Loucy (cell line): Measurements from ENCODE around the gene CHCHD4.
"Not testable (repeated sequence)": the region's sequence is repeated elsewhere in the genome, so short reads cannot be mapped to it uniquely, and the experiment has no call there.

Experiments used
- H2AFZ ChIP-seq: fragments of 200-600 bp; sonication (generic); 2 replicates; pipeline ENCODE4 v1.6.0; 2016; ENCODE audit warnings: antibody characterized with exemption, mild to moderate bottlenecking, low read length, moderate library complexity
- H3F3A ChIP-seq: fragments of 200-600 bp; 2 replicates; pipeline ENCODE4 v1.6.0; 2016; ENCODE audit warnings: antibody characterized with exemption, low read depth, mild to moderate bottlenecking
- H3K27me3 ChIP-seq: fragments of 200-600 bp; sonication (generic); 2 replicates; pipeline ENCODE4 v1.6.1; 2014; ENCODE audit warnings: low read length, mild to moderate bottlenecking; ENCODE audit not compliant: insufficient read depth, poor library complexity, severe bottlenecking
- H3K36me3 ChIP-seq: fragments of 200-600 bp; sonication (generic); 2 replicates; pipeline ENCODE4 v1.6.1; 2016; ENCODE audit warnings: low read length; ENCODE audit not compliant: insufficient read depth
- H3K4me1 ChIP-seq: fragments of 200-600 bp; sonication (generic); 2 replicates; pipeline ENCODE4 v1.5.1; 2014; ENCODE audit warnings: low read length, mild to moderate bottlenecking; ENCODE audit not compliant: insufficient read depth, poor library complexity, severe bottlenecking
- H3K4me2 ChIP-seq: fragments of 200-600 bp; sonication (generic); 2 replicates; pipeline ENCODE4 v1.6.0; 2014; ENCODE audit warnings: antibody characterized with exemption, low read length, low read depth, mild to moderate bottlenecking; ENCODE audit not compliant: poor library complexity, severe bottlenecking
- H3K4me3 ChIP-seq: fragments of 200-600 bp; sonication (generic); 2 replicates; pipeline ENCODE4 v1.5.1; 2014; ENCODE audit warnings: low read length, mild to moderate bottlenecking, mixed read lengths; ENCODE audit not compliant: poor library complexity, severe bottlenecking
- H3K79me2 ChIP-seq: fragments of 200-600 bp; sonication (generic); 2 replicates; pipeline ENCODE4 v1.6.1; 2014; ENCODE audit warnings: low read length; ENCODE audit not compliant: insufficient read depth
- H3K9ac ChIP-seq: fragments of 200-600 bp; sonication (generic); 2 replicates; pipeline ENCODE4 v1.6.0; 2014; ENCODE audit warnings: mild to moderate bottlenecking, low read depth, low read length, moderate library complexity; ENCODE audit not compliant: poor library complexity, severe bottlenecking
- H3K9me2 ChIP-seq: fragments of 200-600 bp; sonication (generic); replicated peaks from 2 replicates; pipeline ENCODE4 v1.6.1; 2016; ENCODE audit warnings: low read depth, low read length, mixed read lengths
- H3K9me3 ChIP-seq: fragments of 200-600 bp; sonication (generic); 2 replicates; pipeline ENCODE4 v1.6.1; 2014; ENCODE audit warnings: mild to moderate bottlenecking, antibody characterized with exemption, low read length, low read depth; ENCODE audit not compliant: insufficient read depth
- H4K20me1 ChIP-seq: fragments of 200-600 bp; sonication (generic); 2 replicates; pipeline ENCODE4 v1.6.0; 2014; ENCODE audit warnings: antibody characterized with exemption, low read length, mild to moderate bottlenecking; ENCODE audit not compliant: insufficient read depth, poor library complexity, severe bottlenecking
- EZH2phosphoT487 ChIP-seq: fragments of 200-600 bp; IDR thresholded peaks from 2 replicates; pipeline ENCODE4 v1.6.1; 2018; ENCODE audit warnings: antibody characterized with exemption, mild to moderate bottlenecking, moderate library complexity, borderline replicate concordance
- TF ChIP-seq, protein P1 (sequence below): fragments of 200-600 bp; sonication (generic); conservative IDR thresholded peaks from 2 replicates; pipeline ENCODE4 v1.5.1; 2014; ENCODE audit warnings: mild to moderate bottlenecking, antibody characterized with exemption, low read length

CHCHD4 gene

DNA sequence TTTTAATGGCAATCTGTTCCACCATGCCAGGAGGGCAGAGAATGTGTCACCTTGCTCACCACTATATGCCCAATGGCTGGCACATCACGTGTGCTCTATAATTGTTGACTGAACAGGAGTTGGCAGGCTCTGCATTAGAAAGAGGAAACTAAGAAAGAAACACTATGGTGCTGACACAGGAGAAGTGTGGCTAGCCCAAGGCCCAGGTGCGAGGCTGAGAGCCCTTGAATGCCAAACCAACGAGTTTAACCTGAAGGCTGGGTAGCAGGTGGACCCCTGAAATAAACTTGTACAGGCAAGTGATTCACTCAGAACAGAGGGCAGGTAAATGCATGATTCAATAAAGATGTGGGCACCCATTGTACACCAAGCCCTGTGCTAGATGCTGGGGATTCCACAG, 2.4 kb downstream of the CHCHD4 start:
- Histone ChIP-seq H3K9ac (peak overlapping the region; percentile 88), H3K27me3 (no peaks in the 10 kb centered on the region)

DNA sequence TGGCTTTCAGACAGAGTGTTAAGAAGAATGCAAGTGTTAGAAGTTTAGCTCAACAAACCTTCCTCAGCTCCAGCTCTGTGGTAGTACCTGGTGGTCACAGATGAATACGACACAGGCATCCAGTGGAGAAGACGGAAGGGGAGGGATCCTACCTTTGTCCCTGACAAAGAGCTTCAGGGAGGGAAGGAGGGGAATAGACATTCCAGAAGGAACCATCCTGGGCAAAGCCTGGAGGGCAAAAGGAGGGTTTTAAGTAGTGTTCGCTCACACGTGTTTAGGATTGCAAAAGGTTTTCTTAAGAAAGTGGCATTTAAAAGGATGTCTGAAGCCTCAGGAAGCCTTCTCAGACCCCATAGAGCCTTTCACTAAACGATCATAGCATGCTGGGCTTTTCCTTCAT, 2.8 kb downstream of the CHCHD4 start:
- peaks cover 16% of the 10 kb centered on the region for H4K20me1 ChIP-seq
- peak overlapping the region; percentile 31 for H3K9ac ChIP-seq
- no peaks in the 10 kb centered on the region for H3K9me3 ChIP-seq
- H3K79me2 ChIP-seq, result peaks cover 43% of the 10 kb centered on the region
- H3F3A ChIP-seq, result 0 out of 2 replicates have a peak, but pooled peaks cover 4% of the 10 kb centered on the region
- peak overlapping the region; percentile 90 for H3K4me2 ChIP-seq
- no peaks in the 10 kb centered on the region for H3K9me2 ChIP-seq
- H2AFZ ChIP-seq, result no peak overlapping the region
- peaks cover 74% of the 10 kb centered on the region for H3K4me1 ChIP-seq
- no peaks in the 10 kb centered on the region for H3K27me3 ChIP-seq
- H3K4me3 ChIP-seq, result peak overlapping the region; percentile 87
- no peaks in the 10 kb centered on the region for H3K36me3 ChIP-seq
- no peak for TF ChIP-seq EZH2phosphoT487
- TF ChIP-seq, protein P1, sequence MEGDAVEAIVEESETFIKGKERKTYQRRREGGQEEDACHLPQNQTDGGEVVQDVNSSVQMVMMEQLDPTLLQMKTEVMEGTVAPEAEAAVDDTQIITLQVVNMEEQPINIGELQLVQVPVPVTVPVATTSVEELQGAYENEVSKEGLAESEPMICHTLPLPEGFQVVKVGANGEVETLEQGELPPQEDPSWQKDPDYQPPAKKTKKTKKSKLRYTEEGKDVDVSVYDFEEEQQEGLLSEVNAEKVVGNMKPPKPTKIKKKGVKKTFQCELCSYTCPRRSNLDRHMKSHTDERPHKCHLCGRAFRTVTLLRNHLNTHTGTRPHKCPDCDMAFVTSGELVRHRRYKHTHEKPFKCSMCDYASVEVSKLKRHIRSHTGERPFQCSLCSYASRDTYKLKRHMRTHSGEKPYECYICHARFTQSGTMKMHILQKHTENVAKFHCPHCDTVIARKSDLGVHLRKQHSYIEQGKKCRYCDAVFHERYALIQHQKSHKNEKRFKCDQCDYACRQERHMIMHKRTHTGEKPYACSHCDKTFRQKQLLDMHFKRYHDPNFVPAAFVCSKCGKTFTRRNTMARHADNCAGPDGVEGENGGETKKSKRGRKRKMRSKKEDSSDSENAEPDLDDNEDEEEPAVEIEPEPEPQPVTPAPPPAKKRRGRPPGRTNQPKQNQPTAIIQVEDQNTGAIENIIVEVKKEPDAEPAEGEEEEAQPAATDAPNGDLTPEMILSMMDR, result no peak

More for the DNA sequence above, 2.4 kb downstream of the CHCHD4 start:
- H4K20me1 ChIP-seq, result peaks cover 20% of the 10 kb centered on the region
- H3F3A ChIP-seq, result 0 out of 2 replicates have a peak, but pooled peaks cover 4% of the 10 kb centered on the region
- peak overlapping the region; percentile 90 for H3K4me2 ChIP-seq
- H3K9me2 ChIP-seq, result no peaks in the 10 kb centered on the region
- no peak overlapping the region for H2AFZ ChIP-seq
- peaks cover 47% of the 10 kb centered on the region for H3K79me2 ChIP-seq
- peaks cover 78% of the 10 kb centered on the region for H3K4me1 ChIP-seq
- peak overlapping the region; percentile 87 for H3K4me3 ChIP-seq
- H3K36me3 ChIP-seq, result no peaks in the 10 kb centered on the region
- H3K9me3 ChIP-seq, result no peaks in the 10 kb centered on the region
- TF ChIP-seq, protein P1, result no peak
- TF ChIP-seq EZH2phosphoT487, result no peak

DNA sequence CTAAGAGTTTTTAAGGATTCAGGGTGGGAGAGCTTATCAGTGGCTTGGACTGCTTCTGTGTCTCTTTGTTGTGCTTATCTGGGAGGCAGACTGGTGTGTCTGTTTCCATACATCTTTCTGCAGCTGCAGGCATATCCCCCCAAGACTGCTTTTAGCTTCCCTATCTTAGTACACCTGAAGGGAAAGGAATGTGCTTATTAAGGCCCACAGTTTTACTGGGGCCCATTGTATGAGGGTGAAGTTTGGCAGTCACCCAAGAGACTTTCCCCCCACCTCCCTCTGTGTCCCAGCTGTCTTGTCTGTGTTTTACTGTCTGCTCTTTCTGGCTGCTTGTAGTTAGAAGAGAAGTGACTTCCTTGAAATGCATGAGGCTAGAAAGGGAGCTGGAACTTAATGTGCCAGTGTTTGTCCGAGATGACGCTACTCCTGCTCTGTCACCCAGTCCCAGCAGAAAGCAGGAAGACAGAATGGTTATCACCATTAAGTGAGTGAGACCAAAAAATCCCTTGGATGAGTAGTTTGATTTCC, 3.7 kb downstream of the CHCHD4 start:
- Histone ChIP-seq H3K79me2 (peaks cover 34% of the 10 kb centered on the region), H3K4me1 (peaks cover 65% of the 10 kb centered on the region), H3K4me2 (peak overlapping the region; percentile 90), H3K9ac (peak overlapping the region; percentile 31)
- not testable (repeated sequence) for H3K36me3 ChIP-seq, H3K9me2 ChIP-seq, H2AFZ ChIP-seq, H3K4me3 ChIP-seq, H3K9me3 ChIP-seq, H3K27me3 ChIP-seq, H4K20me1 ChIP-seq, H3F3A ChIP-seq
